AG09309 (cell line): ENCODE measurements around the gene CACNA1S.

Source experiments
- DNase-seq: peaks from one replicate; pipeline ENCODE4 v3.0.0-alpha.2; 2010; ENCODE audit warnings: low read depth
- H3K4me3 ChIP-seq: 2 replicates; pipeline ENCODE4 v1.5.1; 2011; ENCODE audit warnings: mild to moderate bottlenecking, low read depth, low read length, moderate library complexity; ENCODE audit not compliant: control insufficient read depth
- TF ChIP-seq, protein P1 (sequence below): IDR thresholded peaks from 2 replicates; pipeline ENCODE4 v1.5.1; 2011; ENCODE audit warnings: mild to moderate bottlenecking, low read depth, low read length, inconsistent platforms; ENCODE audit not compliant: insufficient read depth, control insufficient read depth; ENCODE audit errors: missing control alignments

CACNA1S gene

DNA sequence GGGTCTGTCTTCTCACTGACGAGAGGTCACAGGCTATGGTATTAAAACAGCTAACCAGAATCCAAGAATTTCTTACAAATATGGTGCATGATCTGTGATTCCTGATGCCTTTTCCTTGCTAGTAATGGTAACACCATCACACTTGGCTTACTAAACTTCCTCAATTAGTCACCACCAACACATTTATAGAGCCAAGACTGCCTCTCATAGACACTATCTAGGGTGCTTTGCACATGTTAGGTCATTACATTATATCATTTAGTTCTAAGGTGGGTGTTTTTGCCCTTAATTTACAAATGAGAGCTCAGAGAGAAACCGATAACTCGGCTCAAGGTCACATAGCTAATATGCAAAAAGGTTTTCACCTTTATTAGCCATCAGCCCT, 97.4 kb downstream of the CACNA1S start:
- no peak for DNase-seq
- TF ChIP-seq, protein P1, sequence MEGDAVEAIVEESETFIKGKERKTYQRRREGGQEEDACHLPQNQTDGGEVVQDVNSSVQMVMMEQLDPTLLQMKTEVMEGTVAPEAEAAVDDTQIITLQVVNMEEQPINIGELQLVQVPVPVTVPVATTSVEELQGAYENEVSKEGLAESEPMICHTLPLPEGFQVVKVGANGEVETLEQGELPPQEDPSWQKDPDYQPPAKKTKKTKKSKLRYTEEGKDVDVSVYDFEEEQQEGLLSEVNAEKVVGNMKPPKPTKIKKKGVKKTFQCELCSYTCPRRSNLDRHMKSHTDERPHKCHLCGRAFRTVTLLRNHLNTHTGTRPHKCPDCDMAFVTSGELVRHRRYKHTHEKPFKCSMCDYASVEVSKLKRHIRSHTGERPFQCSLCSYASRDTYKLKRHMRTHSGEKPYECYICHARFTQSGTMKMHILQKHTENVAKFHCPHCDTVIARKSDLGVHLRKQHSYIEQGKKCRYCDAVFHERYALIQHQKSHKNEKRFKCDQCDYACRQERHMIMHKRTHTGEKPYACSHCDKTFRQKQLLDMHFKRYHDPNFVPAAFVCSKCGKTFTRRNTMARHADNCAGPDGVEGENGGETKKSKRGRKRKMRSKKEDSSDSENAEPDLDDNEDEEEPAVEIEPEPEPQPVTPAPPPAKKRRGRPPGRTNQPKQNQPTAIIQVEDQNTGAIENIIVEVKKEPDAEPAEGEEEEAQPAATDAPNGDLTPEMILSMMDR, result no peak
- no peak overlapping the region for H3K4me3 ChIP-seq

DNA sequence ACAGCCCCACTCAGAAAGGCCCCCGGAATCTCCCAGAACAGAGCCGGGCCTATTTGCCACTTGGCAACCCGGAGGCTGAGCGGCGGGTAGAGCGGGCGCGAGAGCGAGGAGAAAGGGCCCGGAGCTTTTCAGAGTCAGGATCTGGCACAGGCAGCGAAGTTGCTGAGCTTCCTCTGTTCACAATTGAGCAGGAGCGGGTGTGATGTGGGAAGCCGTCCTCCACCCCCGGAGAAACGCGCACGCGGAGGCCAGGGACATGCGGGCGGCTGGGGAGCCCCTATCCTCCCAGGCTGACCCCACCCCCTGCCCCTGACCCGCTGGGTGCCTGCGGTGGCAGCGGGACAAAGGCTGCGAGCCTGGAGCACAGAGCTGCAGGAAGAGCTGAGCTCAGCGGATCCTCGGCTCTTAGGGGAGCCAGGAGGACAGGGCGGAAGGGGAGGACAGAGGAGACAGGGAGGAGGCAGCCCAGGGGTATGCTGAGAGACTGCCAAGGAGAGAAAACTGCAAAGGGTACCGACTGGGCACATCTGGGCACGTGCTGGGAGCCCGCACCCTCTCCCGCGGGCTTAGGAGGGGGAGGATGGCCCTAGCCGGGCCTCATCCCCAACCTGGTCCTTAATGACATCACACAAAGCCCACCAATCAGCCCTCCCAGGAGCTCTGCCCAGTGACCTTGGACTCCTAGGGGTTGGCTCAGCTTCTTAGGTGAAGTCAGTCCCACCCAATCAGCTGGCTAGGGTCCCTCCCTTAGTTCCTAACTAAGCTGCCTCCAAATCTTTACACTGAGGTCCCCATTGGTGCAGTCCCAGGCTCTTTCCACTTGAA, 98.0 kb downstream of the CACNA1S start:
- DNase-seq, result no peak
- no peak overlapping the region for H3K4me3 ChIP-seq
- TF ChIP-seq, protein P1, result no peak

DNA sequence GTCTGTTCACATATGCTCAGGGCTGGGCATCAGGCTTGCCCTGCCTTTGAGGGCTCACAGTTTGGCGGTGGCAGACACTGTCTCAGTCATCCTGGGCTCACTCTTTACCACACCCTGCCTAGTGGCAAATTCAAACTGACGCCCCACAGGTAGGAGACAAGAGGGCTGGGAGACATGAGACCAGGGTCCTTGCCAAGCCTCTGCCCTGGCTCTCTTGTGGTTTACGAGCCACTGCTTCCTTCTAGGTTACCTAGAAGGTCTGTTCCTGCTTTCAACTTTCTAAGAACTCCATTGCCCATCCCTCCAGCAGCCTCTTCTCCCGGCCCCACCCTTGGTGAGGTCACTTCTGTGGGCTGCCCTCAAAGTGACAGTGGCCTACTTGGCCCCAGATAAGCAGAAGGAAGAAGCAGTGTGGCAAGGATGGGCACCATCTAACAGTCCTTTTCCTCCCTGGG, 99.2 kb downstream of the CACNA1S start:
- TF ChIP-seq, protein P1, result no peak
- no peak for DNase-seq
- H3K4me3 ChIP-seq, result no peak overlapping the region

DNA sequence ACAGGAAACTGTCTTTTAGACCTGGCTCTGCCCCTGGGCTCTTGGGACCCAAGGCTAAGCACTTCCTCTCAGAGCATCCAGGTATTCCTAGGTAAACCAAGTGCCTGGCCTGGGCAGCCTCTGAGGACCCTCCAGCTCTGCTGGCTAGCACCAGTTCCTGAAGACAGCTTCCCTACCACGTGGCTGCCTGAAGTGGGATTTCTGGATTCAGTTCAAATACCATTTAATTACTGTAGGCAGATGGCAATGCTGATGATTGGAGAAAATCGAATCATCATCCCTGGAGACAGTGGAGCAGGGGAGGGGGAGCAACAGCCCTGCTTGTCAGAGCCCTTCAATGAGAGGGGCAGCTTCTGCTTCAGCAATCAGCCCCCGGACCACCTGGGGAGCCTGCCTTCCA, 100.6 kb downstream of the CACNA1S start:
- H3K4me3 ChIP-seq, result no peak overlapping the region
- TF ChIP-seq, protein P1, result no peak
- no peak for DNase-seq

DNA sequence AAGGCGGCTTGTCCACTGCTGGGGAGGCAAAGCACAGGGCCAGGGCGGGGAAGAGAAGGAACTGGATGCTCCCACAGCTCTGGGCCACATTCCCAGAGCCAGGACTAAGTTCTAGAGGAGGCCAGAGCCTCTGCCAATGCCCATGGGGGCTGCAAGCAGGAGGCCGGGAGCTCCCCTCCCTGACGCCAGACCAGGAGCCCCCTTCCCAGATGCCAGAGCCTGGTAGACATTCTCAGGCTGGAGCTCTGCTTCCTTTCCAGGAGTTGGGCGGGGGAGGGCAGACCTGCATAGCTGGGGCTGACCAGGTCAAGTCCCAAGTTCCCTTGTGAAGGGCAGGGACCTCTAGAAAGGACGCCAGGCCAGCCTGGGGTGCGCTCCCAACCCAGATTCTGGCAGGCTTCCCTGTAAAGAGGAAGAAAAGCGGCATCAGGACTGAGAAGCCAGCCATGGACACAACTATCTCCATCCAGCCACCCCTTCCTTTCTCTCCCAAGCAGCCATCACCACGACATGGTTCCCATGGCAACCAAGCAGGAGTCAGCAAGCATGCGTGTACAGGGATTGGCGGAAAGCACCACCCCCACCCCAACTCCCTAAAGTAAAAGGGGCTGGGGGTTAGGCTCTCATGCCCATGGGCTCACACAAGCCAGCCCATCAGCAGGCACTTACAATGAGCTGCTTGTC, 102.1 kb downstream of the CACNA1S start:
- DNase-seq, result no peak
- H3K4me3 ChIP-seq, result no peak overlapping the region
- TF ChIP-seq, protein P1, result no peak

DNA sequence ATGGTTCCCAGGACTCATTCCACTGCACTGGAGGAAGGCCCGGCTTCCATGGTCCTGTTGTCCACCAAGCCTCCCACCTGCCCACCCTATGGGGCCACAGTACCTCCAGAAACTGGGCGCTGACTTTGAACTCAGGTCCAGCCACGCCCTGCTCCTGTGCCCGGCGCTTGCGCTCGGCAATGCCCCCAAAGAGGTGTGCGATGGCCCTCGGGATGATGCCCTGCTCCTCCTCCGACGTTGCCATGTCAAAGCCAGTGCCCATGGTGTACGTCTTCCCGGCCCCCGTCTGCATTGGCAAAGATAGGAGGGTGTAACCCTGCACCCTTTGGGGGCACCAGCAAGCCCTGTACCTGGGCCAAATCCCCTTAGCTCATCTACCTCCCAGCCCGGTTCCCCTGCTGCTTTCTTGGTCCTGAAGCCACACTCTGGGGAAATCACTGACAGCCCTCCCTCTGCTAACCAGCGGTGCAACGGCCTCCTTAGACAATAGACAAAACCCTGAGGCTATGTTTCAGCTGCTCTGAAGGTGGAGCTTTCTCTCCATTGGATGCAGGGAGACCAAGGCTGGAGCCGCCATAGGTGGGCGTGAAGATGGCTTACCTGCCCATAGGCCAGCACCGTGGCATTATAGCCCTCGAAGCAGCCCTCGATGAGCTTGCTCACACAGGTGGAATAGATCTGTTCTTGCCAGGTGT, 103.4 kb downstream of the CACNA1S start:
- TF ChIP-seq, protein P1, result no peak
- no peak for DNase-seq
- H3K4me3 ChIP-seq, result no peak overlapping the region
